ENCODE data around the gene CLEC11A. TPM values are rescaled to one million over a fixed set of nuclear protein-coding genes. Genes with fewer than 3 reads are reported as not detected.
"Not testable (repeated sequence)": the region's sequence is repeated elsewhere in the genome, so short reads cannot be mapped to it uniquely, and the experiment has no call there.

Gene CLEC11A
- total RNA-seq, 1 experiment from 2014 or later = 1.1 TPM

GRCh38 chr19:50741179-50741933 is 18.2 kb downstream of the CLEC11A start:
- Mint-ChIP-seq H3K36me3 (ENCODE audit: insufficient read depth, unreplicated experiment) (no peaks in the 10 kb centered on the region), H3K4me1 (ENCODE audit: low read depth, unreplicated experiment) (no peaks in the 10 kb centered on the region), H3K27me3 (ENCODE audit: insufficient read depth, unreplicated experiment) (peaks cover 17% of the 10 kb centered on the region), H3K4me3 (ENCODE audit: unreplicated experiment) (no peak overlapping the region), H3K9me3 (ENCODE audit: unreplicated experiment) (no peaks in the 10 kb centered on the region), H3K27ac (ENCODE audit: unreplicated experiment) (no peak overlapping the region)
- no peak overlapping the region for H3K4me3 ChIP-seq (ENCODE audit: low read depth, low read length)
- no peaks in the 10 kb centered on the region for H3K36me3 ChIP-seq (ENCODE audit: control insufficient read depth, insufficient read depth, low read length)
- H3K4me1 ChIP-seq = 0 out of 2 replicates have a peak, but pooled peaks cover 5% of the 10 kb centered on the region
- no peak for TF ChIP-seq CTCF (IDR thresholded peaks at IDR 0.05; ENCODE audit: insufficient read depth in 1 of 2, low read depth in 1 of 2, low read length in 1 of 2, severe bottlenecking in 1 of 2, unreplicated experiment in 1 of 2)
- ChIA-PET CTCF (no interaction called here), POLR2A (no interaction called here)
- DNase-seq = no peak
- intact Hi-C loops (cut with micrococcal nuclease; ENCODE audit: unreplicated experiment) = no loop called here
- BruUV-seq (replicated peaks) = no TSS peak
- H3K27me3 ChIP-seq (replicated peaks; ENCODE audit: control insufficient read depth, insufficient read depth, low read length) = no peaks in the 10 kb centered on the region; the same call in 1 of the 2 replicates
- no peaks in the 10 kb centered on the region for H3K9me3 ChIP-seq

- Histone ChIP-seq H3K4me1 (0 out of 2 replicates have a peak, but pooled peaks cover 5% of the 10 kb centered on the region), H3K9me3 (no peaks in the 10 kb centered on the region), H3K36me3 (ENCODE audit: control insufficient read depth, insufficient read depth, low read length) (no peaks in the 10 kb centered on the region), H3K27me3 (replicated peaks; ENCODE audit: control insufficient read depth, insufficient read depth, low read length) (no peaks in the 10 kb centered on the region; the same call in 1 of the 2 replicates), H3K4me3 (ENCODE audit: low read depth, low read length) (no peak overlapping the region)
- H3K4me3 Mint-ChIP-seq (ENCODE audit: unreplicated experiment) = no peak overlapping the region
- TF ChIP-seq CTCF (IDR thresholded peaks at IDR 0.05; ENCODE audit: insufficient read depth in 1 of 2, low read depth in 1 of 2, low read length in 1 of 2, severe bottlenecking in 1 of 2, unreplicated experiment in 1 of 2) = no peak
- no peaks in the 10 kb centered on the region for H3K9me3 Mint-ChIP-seq (ENCODE audit: unreplicated experiment)
- H3K27me3 Mint-ChIP-seq (ENCODE audit: insufficient read depth, unreplicated experiment) = peaks cover 10% of the 10 kb centered on the region
- intact Hi-C loops (cut with micrococcal nuclease; ENCODE audit: unreplicated experiment) = no loop called here
- no TSS peak for BruUV-seq (replicated peaks)
- no peak overlapping the region for H3K27ac Mint-ChIP-seq (ENCODE audit: unreplicated experiment)
- no peak for DNase-seq
- H3K36me3 Mint-ChIP-seq (ENCODE audit: insufficient read depth, unreplicated experiment) = no peaks in the 10 kb centered on the region
- no peaks in the 10 kb centered on the region for H3K4me1 Mint-ChIP-seq (ENCODE audit: low read depth, unreplicated experiment)
- ChIA-PET POLR2A (no interaction called here), CTCF (interaction anchor here (0.6 kb wide), 1 partner anchor 131 kb away, joined by 3 read pairs; no protein-coding TSS in a partner anchor)
These were observed 20.4 kb downstream of the CLEC11A start for GRCh38 chr19:50743537-50743936.

GRCh38 chr19:50745221-50745620 is 22.1 kb downstream of the CLEC11A start:
- Mint-ChIP-seq H3K36me3 (ENCODE audit: insufficient read depth, unreplicated experiment) (no peaks in the 10 kb centered on the region), H3K27me3 (ENCODE audit: insufficient read depth, unreplicated experiment) (peaks cover 5% of the 10 kb centered on the region), H3K27ac (ENCODE audit: unreplicated experiment) (no peak overlapping the region), H3K4me3 (ENCODE audit: unreplicated experiment) (no peak overlapping the region), H3K9me3 (ENCODE audit: unreplicated experiment) (no peaks in the 10 kb centered on the region), H3K4me1 (ENCODE audit: low read depth, unreplicated experiment) (no peaks in the 10 kb centered on the region)
- no peak overlapping the region for H3K4me3 ChIP-seq (ENCODE audit: low read depth, low read length)
- ChIA-PET POLR2A (no interaction called here), CTCF (no interaction called here)
- 0 out of 2 replicates have a peak, but pooled peaks cover 5% of the 10 kb centered on the region for H3K4me1 ChIP-seq
- DNase-seq = no peak
- H3K36me3 ChIP-seq (ENCODE audit: control insufficient read depth, insufficient read depth, low read length) = no peaks in the 10 kb centered on the region
- intact Hi-C loops (cut with micrococcal nuclease; ENCODE audit: unreplicated experiment) = no loop called here
- H3K9me3 ChIP-seq = no peaks in the 10 kb centered on the region
- no TSS peak for BruUV-seq (replicated peaks)
- TF ChIP-seq CTCF (IDR thresholded peaks at IDR 0.05; ENCODE audit: insufficient read depth in 1 of 2, low read depth in 1 of 2, low read length in 1 of 2, severe bottlenecking in 1 of 2, unreplicated experiment in 1 of 2) = no peak
- no peaks in the 10 kb centered on the region; the same call in 1 of the 2 replicates for H3K27me3 ChIP-seq (replicated peaks; ENCODE audit: control insufficient read depth, insufficient read depth, low read length)

- H3K4me3 ChIP-seq (ENCODE audit: low read depth, low read length); H3K4me1 Mint-ChIP-seq (ENCODE audit: low read depth, unreplicated experiment); H3K4me1 ChIP-seq; intact Hi-C loops (cut with micrococcal nuclease; ENCODE audit: unreplicated experiment); H3K27me3 Mint-ChIP-seq (ENCODE audit: insufficient read depth, unreplicated experiment); BruUV-seq (replicated peaks); H3K27me3 ChIP-seq (replicated peaks; ENCODE audit: control insufficient read depth, insufficient read depth, low read length); CTCF ChIA-PET; H3K9me3 Mint-ChIP-seq (ENCODE audit: unreplicated experiment); POLR2A ChIA-PET; H3K27ac Mint-ChIP-seq (ENCODE audit: unreplicated experiment); DNase-seq; H3K36me3 ChIP-seq (ENCODE audit: control insufficient read depth, insufficient read depth, low read length); H3K4me3 Mint-ChIP-seq (ENCODE audit: unreplicated experiment); H3K36me3 Mint-ChIP-seq (ENCODE audit: insufficient read depth, unreplicated experiment); H3K9me3 ChIP-seq: not testable (repeated sequence)
These were observed 24.0 kb downstream of the CLEC11A start for GRCh38 chr19:50747141-50747540.
